ENCODE data around the gene C4orf36. TPM values are rescaled to one million over a fixed set of nuclear protein-coding genes. Genes with fewer than 3 reads are reported as not detected.

C4orf36 gene
- total and polyA plus RNA-seq, 2 donors (not counting 1 experiment from before 2014, with no cell fraction given) = 0.98 to 6.3 TPM

DNA sequence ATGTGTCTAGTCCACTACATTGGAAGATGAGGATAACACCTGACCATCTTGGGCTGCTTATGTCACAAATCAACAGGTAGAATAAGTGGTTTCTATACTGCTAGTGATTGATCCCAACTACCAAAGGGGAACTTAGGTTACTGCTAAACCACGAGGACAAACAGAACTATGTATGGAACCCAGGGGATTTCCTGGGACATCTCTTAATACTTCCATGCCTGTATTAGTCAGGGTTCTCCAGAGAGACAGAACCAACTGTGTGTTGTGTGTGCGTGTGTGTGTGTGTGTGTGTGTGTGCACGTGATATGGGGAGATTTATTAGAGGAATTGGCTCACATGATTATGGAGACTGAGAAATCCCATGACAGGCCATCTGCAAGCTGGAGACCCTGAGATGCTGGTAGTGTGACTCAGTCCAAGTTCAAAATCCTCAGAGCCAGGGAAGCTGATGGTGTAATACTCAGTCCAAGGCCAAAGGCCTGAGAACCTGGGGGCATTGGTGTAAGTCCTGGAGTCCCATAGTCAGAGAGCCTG lies 26.4 kb upstream of the C4orf36 start:
- H3K4me1 ChIP-seq (ENCODE audit: control insufficient read depth, extremely low read depth, insufficient read depth, low read length) = no peaks in the 10 kb centered on the region
- H3K9me3 ChIP-seq (ENCODE audit: control insufficient read depth, insufficient read depth, low read depth, low read length) = no peaks in the 10 kb centered on the region
- peak; percentile 52 to 73 for DNase-seq (ENCODE audit: low read depth in 2 of 2)
- no peaks in the 10 kb centered on the region for H4K20me1 ChIP-seq (ENCODE audit: control insufficient read depth, extremely low read depth, insufficient read depth, low read length)
- no peaks in the 10 kb centered on the region for H3K36me3 ChIP-seq (ENCODE audit: control insufficient read depth, insufficient read depth, low read length)
- H2AFZ ChIP-seq (ENCODE audit: low read length) = no peak overlapping the region
- H3K27ac ChIP-seq (ENCODE audit: insufficient read depth, low read length) = no peak overlapping the region
- TF ChIP-seq CTCF (conservative IDR thresholded peaks at IDR 0.05 in 1 of 2, IDR thresholded peaks at IDR 0.05 in 1 of 2; ENCODE audit: low read depth in 1 of 2, low read length in 2 of 2) (no peak), EZH2 (IDR thresholded peaks at IDR 0.05; ENCODE audit: low read length, missing control alignments) (no peak)
- no peak overlapping the region for H3K4me3 ChIP-seq (replicated peaks in 1 of 4; ENCODE audit: control extremely low read depth in 1 of 4, insufficient read depth in 1 of 4, low read depth in 3 of 4, low read length in 4 of 4)
- no peaks in the 10 kb centered on the region for H3K27me3 ChIP-seq (ENCODE audit: control insufficient read depth, insufficient read depth, low read length)
- H3K4me2 ChIP-seq (ENCODE audit: extremely low read depth, insufficient read depth, low read length) = no peak overlapping the region
- H3K9ac ChIP-seq (ENCODE audit: insufficient read depth, low read length) = no peak overlapping the region
- no peaks in the 10 kb centered on the region for H3K79me2 ChIP-seq (ENCODE audit: control insufficient read depth, insufficient read depth, low read length)

DNA sequence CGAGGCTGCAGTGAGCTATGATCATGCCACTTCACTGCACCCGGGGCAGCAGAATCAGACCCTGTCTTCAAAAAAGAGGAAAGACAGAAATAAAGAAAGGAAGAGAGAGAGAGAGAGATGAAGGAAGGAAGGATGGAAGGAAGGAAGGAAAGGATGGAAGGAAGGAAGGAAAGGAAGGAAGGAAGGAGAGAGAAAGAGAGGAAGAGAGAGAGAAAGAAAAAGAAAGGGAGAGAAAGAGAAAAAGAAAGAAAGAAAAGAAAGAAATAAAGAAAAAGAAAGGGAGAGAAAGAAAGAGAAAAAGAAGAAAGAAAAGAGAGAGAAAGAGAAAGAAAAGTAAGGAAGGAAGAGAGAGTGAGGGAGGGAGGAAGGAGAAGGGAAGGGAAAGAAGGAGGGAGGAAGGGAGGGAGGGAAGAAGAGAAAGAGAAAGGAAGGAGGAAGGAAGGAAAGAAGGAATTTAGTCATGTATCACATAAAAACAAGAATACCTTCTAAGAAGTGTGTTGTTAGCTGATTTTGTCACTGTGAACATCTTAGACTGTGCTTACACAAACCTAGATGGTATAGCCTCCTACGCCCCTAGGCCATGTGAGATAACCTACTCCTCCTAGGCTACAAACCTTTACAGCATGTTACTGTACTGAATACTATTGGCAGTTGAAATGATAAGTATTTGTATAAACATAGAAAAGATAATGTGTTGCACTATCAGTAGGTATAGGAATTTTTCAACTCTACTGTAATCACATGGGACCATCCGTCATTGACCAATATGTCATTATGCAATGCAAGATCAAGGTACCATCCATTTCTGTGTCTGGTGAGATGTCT lies 25.2 kb upstream of the C4orf36 start:
- Histone ChIP-seq H3K27ac (ENCODE audit: insufficient read depth, low read length) (no peak overlapping the region), H3K36me3 (ENCODE audit: control insufficient read depth, insufficient read depth, low read length) (no peaks in the 10 kb centered on the region), H3K27me3 (ENCODE audit: control insufficient read depth, insufficient read depth, low read length) (no peaks in the 10 kb centered on the region), H4K20me1 (ENCODE audit: control insufficient read depth, extremely low read depth, insufficient read depth, low read length) (no peaks in the 10 kb centered on the region), H3K9ac (ENCODE audit: insufficient read depth, low read length) (no peak overlapping the region), H3K4me1 (ENCODE audit: control insufficient read depth, extremely low read depth, insufficient read depth, low read length) (no peaks in the 10 kb centered on the region), H2AFZ (ENCODE audit: low read length) (no peak overlapping the region), H3K9me3 (ENCODE audit: control insufficient read depth, insufficient read depth, low read depth, low read length) (no peaks in the 10 kb centered on the region), H3K4me2 (ENCODE audit: extremely low read depth, insufficient read depth, low read length) (no peak overlapping the region), H3K79me2 (ENCODE audit: control insufficient read depth, insufficient read depth, low read length) (no peaks in the 10 kb centered on the region), H3K4me3 (replicated peaks in 1 of 4; ENCODE audit: control extremely low read depth in 1 of 4, insufficient read depth in 1 of 4, low read depth in 3 of 4, low read length in 4 of 4) (no peak overlapping the region)
- TF ChIP-seq CTCF (conservative IDR thresholded peaks at IDR 0.05 in 1 of 2, IDR thresholded peaks at IDR 0.05 in 1 of 2; ENCODE audit: low read depth in 1 of 2, low read length in 2 of 2) = no peak
- no peak for TF ChIP-seq EZH2 (IDR thresholded peaks at IDR 0.05; ENCODE audit: low read length, missing control alignments)
- DNase-seq (ENCODE audit: low read depth in 2 of 2) = no peak

GRCh38 chr4:86916392-86916791 lies 24.2 kb upstream of the C4orf36 start:
- Histone ChIP-seq H3K4me2 (ENCODE audit: extremely low read depth, insufficient read depth, low read length) (no peak overlapping the region), H3K4me3 (replicated peaks in 1 of 4; ENCODE audit: control extremely low read depth in 1 of 4, insufficient read depth in 1 of 4, low read depth in 3 of 4, low read length in 4 of 4) (no peak overlapping the region), H3K9ac (ENCODE audit: insufficient read depth, low read length) (no peak overlapping the region), H3K27ac (ENCODE audit: insufficient read depth, low read length) (no peak overlapping the region), H4K20me1 (ENCODE audit: control insufficient read depth, extremely low read depth, insufficient read depth, low read length) (no peaks in the 10 kb centered on the region), H2AFZ (ENCODE audit: low read length) (no peak overlapping the region), H3K36me3 (ENCODE audit: control insufficient read depth, insufficient read depth, low read length) (no peaks in the 10 kb centered on the region), H3K9me3 (ENCODE audit: control insufficient read depth, insufficient read depth, low read depth, low read length) (no peaks in the 10 kb centered on the region), H3K27me3 (ENCODE audit: control insufficient read depth, insufficient read depth, low read length) (no peaks in the 10 kb centered on the region), H3K4me1 (ENCODE audit: control insufficient read depth, extremely low read depth, insufficient read depth, low read length) (no peaks in the 10 kb centered on the region), H3K79me2 (ENCODE audit: control insufficient read depth, insufficient read depth, low read length) (no peaks in the 10 kb centered on the region)
- TF ChIP-seq CTCF (conservative IDR thresholded peaks at IDR 0.05 in 1 of 2, IDR thresholded peaks at IDR 0.05 in 1 of 2; ENCODE audit: low read depth in 1 of 2, low read length in 2 of 2) = no peak
- no peak for TF ChIP-seq EZH2 (IDR thresholded peaks at IDR 0.05; ENCODE audit: low read length, missing control alignments)
- DNase-seq (ENCODE audit: low read depth in 2 of 2) = no peak
